ENCODE measurements around the gene GRM8.

Gene GRM8

DNA sequence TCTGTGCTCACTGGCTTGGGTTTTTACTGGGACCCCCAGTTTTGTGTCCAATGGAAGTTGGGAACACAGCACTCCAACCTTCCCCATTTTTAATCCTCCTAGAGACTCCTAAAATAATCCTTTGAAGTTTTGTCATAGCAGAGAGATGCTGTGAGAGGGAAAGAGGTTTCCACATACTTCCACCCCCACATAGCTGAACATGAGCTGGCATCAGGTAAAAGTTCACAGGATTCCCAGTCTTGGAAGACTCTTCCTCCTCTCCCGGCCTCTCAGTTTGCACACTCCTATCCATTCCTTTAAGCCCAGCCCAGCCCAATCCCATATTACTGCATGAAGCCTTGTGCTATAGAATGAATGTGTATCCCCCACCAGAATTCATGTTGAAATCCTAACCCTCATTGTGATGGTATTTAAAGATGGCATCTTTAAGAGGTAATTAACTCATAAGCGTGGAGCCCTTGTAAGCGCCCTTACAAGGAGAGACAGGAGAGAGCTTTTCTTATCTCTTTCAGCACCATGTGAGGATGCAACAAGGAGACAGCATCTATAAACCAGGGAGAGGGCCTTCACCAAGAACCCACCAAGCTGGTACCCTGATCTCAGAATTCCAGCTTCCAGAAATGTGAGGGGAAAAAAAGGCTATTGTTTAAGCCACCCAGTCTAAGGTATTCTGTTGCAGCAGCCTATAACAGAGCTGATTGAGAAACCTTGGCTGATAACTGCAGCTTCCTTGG is 22.4 kb downstream of the GRM8 start:
- no peak for DNase-seq

DNA sequence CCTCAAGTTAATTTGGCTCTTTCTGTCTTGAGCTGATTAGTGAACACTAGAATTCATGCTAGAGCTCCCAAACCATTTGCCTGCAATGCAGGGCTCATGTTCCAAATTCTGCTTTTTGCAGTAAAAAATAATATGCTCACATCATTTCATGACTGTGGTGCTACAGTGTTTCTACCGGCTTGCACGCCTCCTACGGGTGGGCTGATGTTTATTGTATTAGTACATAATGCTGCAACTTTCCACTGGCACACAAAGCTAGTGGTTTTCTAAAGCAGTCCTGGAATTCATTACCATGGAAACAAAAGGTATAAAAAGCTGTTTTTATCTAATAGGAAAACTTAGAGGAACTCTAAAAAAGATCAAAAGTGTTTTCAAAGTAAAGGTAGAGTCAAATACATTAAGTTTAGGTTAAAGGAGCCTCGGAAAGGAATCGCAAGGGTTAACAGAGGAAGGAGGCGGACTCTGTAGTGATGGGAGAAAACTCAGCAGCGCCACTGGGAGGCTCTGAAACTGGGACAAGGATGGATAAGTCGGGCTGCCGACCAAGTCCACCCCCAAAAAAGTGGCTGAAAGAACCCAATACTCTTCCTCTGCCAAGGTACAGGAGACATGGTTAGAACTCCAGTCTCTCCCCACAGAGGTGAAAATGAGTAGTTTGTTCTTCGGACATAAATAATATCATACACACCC is 25.9 kb downstream of the GRM8 start:
- DNase-seq, result no peak

DNA sequence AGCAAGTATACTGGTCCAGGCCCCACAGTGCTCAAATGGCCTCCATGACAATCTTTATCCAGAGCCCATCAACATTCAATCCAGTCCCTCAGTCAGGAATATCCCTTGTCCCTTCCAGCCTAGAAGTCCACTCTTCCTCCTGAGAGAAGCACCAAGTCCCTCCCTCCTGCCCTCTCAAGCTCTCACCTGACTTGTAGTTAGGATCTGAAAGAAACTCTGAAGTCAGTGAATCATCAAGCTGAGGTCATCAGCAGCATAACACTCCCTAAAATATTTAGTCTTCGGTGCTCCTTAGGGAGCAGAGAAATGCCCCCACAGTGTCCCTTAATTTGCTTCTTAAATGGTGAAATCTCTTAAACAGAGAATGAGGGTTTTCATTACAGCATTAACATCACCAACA is 31.0 kb downstream of the GRM8 start:
- DNase-seq, result no peak

DNA sequence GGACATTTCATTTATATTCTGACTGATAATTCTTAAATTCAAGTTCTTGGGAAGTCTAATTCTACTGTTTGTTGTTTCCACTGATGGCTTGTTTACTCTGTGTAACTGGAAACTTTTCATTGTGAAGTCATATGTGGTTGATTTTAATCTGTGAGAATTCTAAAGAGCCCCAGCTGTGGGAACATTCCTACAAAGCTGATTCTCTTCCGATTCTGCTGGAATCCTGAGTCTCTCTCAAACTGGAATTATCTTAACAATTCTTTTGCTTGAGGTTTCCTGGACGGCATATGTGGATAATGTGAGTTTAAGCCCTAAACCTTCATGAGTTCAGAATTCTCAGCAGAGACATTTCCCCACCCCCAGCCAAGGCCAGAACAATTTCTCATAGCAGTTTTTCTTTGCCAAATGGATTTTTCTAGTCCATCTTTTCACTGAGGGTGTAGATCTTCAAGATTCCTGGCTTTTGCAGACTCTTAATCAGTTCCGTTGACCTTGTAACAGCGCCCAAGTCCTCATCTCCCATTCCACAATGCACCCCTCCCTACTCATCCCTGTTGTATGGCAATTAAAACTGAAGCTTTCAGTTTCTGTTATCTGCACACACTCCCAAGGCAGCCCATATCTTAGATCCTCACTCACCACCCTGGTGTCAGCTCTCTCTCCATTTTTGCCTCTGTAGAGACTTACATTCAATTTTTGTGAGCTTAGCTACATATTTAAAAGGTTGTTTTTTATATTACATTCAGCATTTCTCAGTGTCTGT is 37.6 kb downstream of the GRM8 start:
- no peak for DNase-seq

DNA sequence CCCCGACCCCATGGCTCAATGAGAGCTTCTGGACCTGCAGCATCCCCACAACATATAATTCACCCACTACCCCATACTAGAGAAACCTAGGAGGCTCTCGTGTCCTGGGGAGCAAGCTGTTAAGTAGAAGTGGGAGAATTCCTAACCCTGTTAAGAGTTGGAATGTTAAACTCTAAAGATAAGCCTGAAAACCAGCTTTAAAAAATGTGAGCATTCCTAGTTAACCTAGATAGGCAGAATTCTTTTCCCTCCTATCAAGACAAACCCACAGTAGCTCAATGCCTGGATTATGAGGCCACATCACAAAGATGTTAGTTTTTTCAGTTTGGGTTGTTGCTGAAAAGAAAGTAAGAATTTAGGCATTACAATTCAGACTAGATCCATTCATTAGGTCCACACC is 42.9 kb downstream of the GRM8 start:
- no peak for DNase-seq

DNA sequence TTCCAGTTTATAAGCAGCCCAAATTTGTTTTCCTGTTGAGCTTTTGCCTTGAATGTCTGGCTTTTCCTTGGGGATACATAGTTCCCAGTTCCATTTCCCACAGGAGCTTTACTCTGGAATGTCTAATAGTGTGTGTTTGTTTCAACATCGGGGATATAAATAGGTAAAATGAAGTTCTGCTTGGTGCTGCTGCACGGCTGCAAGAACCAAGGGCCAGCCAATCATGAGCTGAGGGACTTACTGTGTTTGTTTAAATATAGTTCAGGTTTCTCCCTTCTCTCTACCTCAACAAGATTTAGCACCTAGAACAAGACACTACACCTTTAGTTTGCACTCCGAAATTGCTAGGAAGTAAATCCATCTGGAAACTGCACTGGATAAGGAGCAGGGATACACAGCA is 43.9 kb downstream of the GRM8 start:
- no peak for DNase-seq

DNA sequence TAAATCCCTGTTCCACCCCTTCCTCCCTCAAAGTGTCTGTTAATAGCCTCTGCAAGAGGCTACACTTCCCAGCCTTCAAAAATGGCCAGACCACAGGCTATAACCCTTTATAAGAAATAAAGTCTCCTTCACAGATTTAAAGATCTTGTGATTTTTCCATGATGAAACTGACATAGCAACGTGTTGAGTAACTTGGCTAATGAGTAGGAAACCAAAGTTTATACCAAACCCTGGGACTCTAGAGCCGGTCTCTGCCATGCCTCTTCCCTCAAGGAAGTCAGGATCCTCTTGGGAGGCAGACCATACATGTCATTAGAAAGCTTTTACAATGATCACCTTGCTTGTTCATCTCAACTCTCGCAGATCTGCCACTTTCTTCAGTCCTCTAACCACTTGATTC is 44.4 kb downstream of the GRM8 start:
- DNase-seq, result no peak

DNA sequence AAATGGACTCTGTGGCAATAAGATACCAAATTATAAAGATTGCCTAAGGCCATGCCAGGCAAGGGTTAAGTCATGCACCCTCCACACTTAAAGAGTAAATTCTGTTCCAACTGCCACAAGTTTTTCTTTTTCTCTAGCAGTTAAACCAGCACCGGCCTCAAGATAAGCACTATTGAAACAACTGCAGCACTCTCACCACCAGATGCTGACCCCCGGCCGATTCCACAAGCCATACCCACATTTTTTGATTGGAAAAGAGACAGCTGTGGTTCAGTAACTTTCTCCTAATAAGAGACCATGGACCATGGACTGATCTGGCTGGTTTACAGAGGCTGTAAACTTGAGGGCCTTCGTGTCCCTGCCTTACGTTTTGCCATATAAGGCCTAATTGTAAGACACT is 44.9 kb downstream of the GRM8 start:
- DNase-seq, result no peak

DNA sequence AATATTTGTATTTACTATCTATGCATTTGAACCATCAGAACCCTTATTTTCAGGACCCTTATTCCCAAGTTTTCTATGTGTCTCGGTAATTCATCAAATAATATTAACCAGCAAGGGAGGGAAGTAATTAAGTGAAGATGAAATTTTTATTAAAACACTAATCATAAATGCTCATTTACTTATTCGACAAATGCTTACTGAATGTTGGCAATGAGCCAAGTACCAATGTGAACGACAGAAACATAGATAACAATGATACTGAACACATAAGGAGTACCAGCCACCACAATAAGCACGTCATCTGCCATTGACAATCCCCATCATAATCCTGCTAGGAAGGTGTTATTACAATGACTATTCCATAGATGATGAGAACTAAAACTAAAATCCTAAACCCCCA is 45.5 kb downstream of the GRM8 start:
- DNase-seq, result no peak

DNA sequence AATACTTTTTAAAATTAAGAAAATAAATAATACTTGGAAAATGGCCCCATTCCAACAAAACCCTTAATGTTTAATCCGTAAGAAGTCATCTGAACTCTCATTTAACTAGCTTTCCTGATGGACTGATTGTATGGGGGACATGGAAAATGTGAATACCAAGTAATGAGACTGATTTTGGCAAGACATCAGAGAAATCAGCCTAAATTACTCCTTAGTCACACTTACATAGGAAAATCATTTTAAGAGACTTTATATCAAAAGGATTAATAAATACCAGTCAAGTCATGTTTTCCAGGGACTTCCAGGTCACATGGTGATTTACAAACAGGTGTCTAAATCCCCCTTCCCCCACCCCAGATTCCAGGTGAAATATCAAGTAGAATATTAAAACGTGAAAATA is 58.2 kb downstream of the GRM8 start:
- DNase-seq, result no peak

DNA sequence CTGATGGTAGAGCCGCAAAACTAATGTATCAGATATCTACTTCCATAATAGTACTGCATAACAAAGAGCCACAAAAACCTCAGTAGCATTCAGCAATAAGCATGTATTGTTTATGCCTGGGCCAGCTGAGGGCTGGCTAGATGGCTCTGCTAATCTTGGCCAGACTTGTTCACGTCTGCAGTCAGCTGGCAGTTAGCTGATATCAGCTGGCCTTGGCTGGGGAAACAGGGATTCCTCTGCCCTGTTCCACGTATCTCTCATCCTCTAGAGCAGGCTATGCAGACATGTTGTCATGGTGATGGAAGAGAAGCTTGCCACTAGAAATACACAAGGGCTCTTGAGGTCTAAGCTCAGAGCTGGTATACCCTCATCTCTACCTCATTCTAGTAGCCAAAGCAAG is 62.9 kb downstream of the GRM8 start:
- no peak for DNase-seq

DNA sequence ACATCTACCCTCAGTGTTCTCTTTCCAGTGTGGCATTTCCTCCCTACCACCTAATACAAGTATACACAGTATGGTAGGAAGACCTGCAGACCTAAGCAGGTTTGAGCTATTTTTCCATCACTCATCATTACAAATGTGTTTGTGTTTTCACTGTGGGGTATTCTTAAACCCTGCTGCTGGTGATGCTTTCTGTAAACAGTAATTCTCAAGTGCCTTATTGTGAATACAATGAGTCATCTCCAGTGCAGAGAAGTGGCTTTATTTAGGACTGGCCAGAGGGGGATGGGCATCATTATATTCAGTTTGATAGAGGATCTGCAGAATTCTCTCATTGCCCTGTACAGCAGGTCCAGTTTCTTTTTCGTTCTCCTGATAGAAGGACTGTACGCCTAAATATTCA is 63.7 kb downstream of the GRM8 start:
- DNase-seq, result no peak

DNA sequence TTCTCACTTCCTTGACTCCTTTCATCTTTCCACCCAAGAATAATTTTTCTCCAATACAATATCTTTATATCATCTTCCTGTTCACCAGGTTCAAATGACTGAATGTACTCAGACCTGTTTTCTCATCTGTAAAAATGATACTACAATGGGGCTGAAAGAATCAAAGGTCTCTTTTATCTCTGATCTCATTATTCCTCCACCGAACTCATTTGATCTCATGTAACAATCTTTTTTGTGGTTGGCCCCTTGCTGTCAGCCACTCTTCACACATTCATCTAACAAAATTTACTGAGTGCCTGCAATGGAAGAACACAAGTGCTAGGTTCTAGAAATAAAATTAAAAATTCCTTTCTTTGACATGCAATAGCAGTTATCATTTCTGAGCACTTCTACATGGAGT is 65.0 kb downstream of the GRM8 start:
- no peak for DNase-seq

DNA sequence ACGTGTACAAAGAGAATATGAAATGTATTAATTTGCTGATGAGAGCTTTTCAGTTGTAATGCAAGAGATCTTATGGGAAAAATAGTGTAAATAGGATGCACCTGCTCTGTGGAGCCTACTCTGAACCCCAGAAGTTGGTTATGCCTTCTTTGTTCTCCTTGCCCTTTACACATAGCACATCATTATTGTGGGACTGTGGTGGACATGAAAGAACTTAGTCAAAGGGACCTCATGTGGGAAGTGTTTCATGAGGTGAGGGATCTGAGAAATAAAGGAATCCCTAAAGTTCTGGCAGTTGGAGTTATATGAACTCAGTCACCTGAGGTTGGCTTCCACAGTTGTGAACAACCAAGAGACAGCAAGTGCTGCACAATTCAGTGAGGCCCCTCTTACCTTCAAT is 66.1 kb downstream of the GRM8 start:
- DNase-seq, result no peak

DNA sequence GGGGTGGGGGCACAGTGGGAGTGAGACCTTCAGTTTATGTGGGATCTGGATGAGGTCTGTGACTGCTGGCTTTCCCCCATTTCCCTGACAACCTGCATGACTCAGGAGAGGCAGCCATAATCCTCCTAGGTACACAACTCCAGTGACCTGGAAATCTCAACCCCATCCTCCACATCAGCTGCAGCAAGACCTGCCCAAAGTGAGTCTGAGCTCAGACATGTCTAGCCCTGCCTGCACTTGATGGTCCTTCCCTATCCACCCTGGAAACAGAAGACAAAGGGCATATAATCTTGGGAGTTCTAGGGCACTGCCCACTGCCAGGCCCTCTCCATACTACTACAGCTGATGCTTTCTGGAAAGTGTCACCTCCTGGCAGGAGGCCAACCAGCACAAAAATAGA is 75.6 kb downstream of the GRM8 start:
- no peak for DNase-seq

DNA sequence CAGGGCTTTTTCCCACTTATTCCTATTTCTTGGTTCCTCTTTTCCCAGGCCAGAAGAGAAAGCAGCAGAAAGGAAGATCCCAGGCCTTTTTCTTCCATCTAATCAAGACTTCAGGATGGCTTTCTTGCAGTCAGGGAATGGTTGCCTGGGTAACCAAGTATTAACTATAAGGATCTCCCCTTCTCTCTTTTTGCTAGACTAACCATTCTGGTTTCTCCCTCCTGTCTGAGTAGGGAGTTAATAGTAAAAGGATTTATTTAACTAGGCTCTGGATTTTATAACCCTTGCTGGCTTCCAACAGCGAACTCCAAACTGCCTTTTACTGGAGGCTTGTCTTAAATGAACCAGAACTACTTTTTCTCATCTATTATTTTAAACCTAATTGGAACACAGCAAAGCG is 90.4 kb downstream of the GRM8 start:
- no peak for DNase-seq

DNA sequence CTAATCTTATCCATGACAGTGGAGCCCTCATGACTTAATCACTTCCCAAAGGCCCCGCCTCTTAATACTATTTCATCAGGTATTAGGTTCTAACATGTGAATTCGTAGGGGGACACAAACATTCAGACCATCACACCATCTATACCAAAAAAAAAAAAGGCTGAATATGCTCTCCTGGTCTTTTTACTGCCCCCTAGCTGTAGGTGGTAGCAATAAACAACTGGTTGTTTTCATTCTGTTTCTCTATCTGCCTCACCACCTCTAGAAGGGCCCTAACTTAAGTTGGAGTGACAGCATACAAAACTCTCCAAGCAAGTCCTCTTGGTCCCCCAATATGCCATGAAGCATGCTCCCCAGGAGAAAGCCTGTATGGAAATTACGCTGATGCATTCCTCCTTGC is 94.1 kb downstream of the GRM8 start:
- no peak for DNase-seq

DNA sequence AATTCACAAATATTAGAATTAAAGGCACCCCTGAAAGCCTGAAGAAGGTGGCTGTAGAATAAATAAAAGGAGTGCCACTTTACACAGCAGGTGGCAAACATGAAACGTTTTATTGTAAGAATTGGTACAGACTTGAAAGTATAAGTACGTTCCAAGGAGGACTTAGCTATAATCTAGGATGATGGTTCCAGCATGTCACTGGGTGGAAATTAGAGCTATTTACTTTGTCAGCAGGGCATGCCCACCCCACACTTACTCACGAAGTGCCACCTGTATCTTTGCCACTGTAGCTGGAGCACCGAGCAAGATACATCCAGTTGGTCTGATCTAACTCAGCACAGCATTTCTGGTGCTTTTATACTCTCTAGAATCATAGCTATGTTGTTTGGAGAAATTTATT is 97.8 kb downstream of the GRM8 start:
- DNase-seq, result no peak

DNA sequence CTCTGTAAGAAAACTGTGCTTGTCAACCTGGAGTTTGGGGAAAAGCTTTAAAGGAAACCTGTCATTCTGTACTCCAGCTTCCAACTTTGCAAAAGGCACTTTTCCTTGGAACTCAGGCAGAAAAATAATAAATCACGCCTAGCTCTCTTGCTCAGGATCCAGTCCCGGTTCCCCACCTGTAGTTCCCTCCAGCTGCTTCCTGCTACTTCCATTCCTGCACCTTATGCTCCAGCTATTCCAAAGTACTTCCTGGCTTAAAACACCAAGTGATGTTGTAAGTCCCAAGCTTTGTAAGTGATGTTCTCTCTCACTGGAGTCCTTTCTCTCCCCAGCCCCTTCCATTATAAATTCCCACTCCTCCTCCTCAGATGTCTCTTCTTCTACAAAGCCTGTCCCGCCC is 98.6 kb downstream of the GRM8 start:
- no peak for DNase-seq

DNA sequence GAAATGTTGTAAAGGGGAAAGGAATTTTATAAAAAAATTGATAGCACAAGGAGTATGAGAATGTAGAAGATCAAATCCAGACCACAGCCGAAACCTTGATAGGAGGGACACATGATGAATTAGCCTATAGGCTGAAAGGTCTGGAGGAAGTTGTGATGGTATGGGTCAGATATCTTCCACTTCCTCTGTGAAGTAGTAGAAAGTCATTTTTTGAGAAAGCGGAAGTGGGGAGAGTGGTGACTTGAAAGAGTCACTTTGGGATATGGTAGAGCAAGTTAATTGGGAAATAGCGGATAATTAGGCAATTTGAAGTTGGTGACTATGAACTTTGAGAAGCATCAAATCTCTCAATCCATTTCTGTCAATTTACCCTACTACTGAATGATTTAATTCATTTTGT is 99.4 kb downstream of the GRM8 start:
- DNase-seq, result no peak

DNA sequence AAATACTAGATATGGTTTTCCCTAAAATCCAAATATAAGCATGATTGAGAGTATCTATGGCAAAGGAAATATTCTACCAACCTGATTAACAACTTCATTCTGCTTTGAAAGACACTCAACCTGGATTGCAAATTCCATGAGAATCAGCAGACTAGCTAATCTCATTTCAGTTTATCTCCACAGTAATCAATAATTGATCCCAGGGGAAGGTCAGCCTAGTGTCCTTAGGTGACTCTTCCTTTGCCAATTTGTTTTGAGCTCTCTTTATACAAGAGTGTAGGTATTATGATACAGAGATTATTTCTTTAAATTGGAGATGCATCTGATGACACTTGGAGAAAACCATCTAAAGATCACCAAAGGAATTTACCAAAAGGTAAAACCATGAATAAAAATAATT is 100.3 kb downstream of the GRM8 start:
- DNase-seq, result no peak

DNA sequence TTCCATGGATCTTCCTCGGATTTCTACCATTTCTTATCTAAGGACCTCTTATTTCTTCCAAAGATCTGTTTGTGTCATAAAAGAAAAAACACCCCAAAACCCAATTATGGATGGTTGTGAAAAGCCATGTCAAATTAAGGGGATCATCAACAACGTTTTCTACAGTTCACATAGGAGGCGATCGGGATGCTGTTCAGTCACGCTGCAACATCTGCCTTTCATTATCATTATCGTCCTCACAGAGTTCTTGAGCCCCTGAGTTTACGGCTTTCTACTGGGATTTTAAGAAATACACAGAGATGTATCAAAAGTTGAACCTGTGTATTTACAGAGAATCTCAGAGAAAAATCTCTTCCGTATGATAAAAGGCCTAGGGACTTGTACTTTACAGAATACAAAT is 101.4 kb downstream of the GRM8 start:
- no peak for DNase-seq

DNA sequence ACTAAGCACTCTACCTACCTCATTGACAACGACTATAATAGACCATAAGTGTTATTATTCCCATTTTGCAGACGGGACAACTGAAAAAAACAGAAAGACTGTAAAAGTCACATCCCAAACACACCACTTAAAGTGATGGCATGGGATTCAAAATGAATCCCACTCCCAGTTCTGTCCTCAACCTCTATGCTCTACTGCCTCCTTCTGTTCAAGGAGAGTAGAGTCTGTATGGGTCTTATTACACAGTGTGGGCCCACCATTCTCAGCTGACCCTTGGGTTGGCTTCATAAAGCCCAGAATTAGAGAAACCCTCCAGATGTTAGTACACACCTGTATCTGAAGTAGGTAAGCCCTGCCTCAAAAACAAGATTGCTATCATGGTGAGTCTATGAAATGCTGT is 102.2 kb downstream of the GRM8 start:
- no peak for DNase-seq
